ENCODE measurements around the gene CD276. TPM values are rescaled to one million over a fixed set of nuclear protein-coding genes. Genes with fewer than 3 reads are reported as not detected.

Gene CD276
- total RNA-seq, 5 donors from 2014 or later (not counting 1 experiment from before 2014, with no cell fraction given) = 0.66 to 0.76 (median 0.76) TPM; not detected in 2

- Mint-ChIP-seq H3K4me3 (no peak overlapping the region), H3K27ac (peak overlapping the region in 1 of 2 donors; percentile 3), H3K4me1 (peaks cover 12 to 18% (median 13%) of the 10 kb centered on the region in 3 donors), H3K27me3 (peaks cover 48 to 57% of the 10 kb centered on the region in 2 donors), H3K9me3 (no peaks in the 10 kb centered on the region), H3K36me3 (no peaks in the 10 kb centered on the region)
- POLR2A ChIA-PET = no interaction called here
- WGBS (ENCODE audit: insufficient coverage) = no CpG with 5 or more reads among the region's 4 CpGs
- Histone ChIP-seq H3K9me3 (no peaks in the 10 kb centered on the region), H3K4me1 (ENCODE audit: control insufficient read depth in 1 of 2, extremely low read depth in 1 of 2, insufficient read depth in 2 of 2, low read length in 2 of 2) (peaks cover 0 to 15% of the 10 kb centered on the region in 2 experiments), H3K27ac (ENCODE audit: low read length) (no peak overlapping the region), H3K27me3 (replicated peaks in 1 of 2; ENCODE audit: control insufficient read depth in 2 of 2, extremely low read depth in 1 of 2, insufficient read depth in 2 of 2, low read length in 1 of 2) (peaks cover 8 to 72% of the 10 kb centered on the region in 2 experiments), H3K4me3 (ENCODE audit: control insufficient read depth in 1 of 2, extremely low read depth in 1 of 2, low read length in 1 of 2) (no peak overlapping the region), H3K36me3 (ENCODE audit: control insufficient read depth in 2 of 2, extremely low read depth in 1 of 2, insufficient read depth in 1 of 2, low read length in 1 of 2) (no peaks in the 10 kb centered on the region)
- CTCF ChIA-PET = interaction anchor here in 1 of 2 donors (1.2 kb wide), 1 partner anchor 12 kb away, joined by 3 read pairs; no protein-coding TSS in a partner anchor
- ATAC-seq (replicated peaks in 1 of 4) (no peak), DNase-seq (no peak)
Measured at GRCh38 chr15:73686781-73687256, 2.6 kb downstream of the CD276 start.

- no peak overlapping the region for H3K27ac ChIP-seq (ENCODE audit: low read length)
- no peak overlapping the region for H3K4me3 ChIP-seq (ENCODE audit: control insufficient read depth in 1 of 2, extremely low read depth in 1 of 2, low read length in 1 of 2)
- Mint-ChIP-seq H3K27me3 (peaks cover 45 to 52% of the 10 kb centered on the region in 2 donors), H3K27ac (no peak overlapping the region), H3K4me3 (no peak overlapping the region), H3K4me1 (peaks cover 12 to 18% (median 13%) of the 10 kb centered on the region in 3 donors), H3K36me3 (no peaks in the 10 kb centered on the region), H3K9me3 (no peaks in the 10 kb centered on the region)
- no peaks in the 10 kb centered on the region for H3K36me3 ChIP-seq (ENCODE audit: control insufficient read depth in 2 of 2, extremely low read depth in 1 of 2, insufficient read depth in 1 of 2, low read length in 1 of 2)
- H3K9me3 ChIP-seq = no peaks in the 10 kb centered on the region
- WGBS (ENCODE audit: insufficient coverage) = 100% methylated on average over 1 of the region's 2 CpGs
- DNase-seq (no peak), ATAC-seq (replicated peaks in 1 of 4) (no peak)
- POLR2A ChIA-PET = no interaction called here
- CTCF ChIA-PET = interaction anchor here in 1 of 2 donors (1.2 kb wide), 1 partner anchor 12 kb away, joined by 3 read pairs; no protein-coding TSS in a partner anchor
- peaks cover 8 to 70% of the 10 kb centered on the region in 2 experiments for H3K27me3 ChIP-seq (replicated peaks in 1 of 2; ENCODE audit: control insufficient read depth in 2 of 2, extremely low read depth in 1 of 2, insufficient read depth in 2 of 2, low read length in 1 of 2)
- H3K4me1 ChIP-seq (ENCODE audit: control insufficient read depth in 1 of 2, extremely low read depth in 1 of 2, insufficient read depth in 2 of 2, low read length in 2 of 2) = peaks cover 0 to 15% of the 10 kb centered on the region in 2 experiments
Measured at GRCh38 chr15:73687351-73687750, 3.2 kb downstream of the CD276 start.

GRCh38 chr15:73688455-73688854 lies 4.3 kb downstream of the CD276 start:
- ATAC-seq (replicated peaks in 1 of 4) = no peak
- Mint-ChIP-seq H3K27me3 (peaks cover 44 to 50% of the 10 kb centered on the region in 2 donors), H3K27ac (peak overlapping the region in 1 of 2 donors; percentile 25), H3K9me3 (no peaks in the 10 kb centered on the region), H3K4me1 (peaks cover 9 to 14% (median 12%) of the 10 kb centered on the region in 3 donors), H3K4me3 (no peak overlapping the region), H3K36me3 (no peaks in the 10 kb centered on the region)
- Histone ChIP-seq H3K27ac (ENCODE audit: low read length) (no peak overlapping the region), H3K9me3 (no peaks in the 10 kb centered on the region), H3K4me3 (ENCODE audit: control insufficient read depth in 1 of 2, extremely low read depth in 1 of 2, low read length in 1 of 2) (no peak overlapping the region), H3K27me3 (replicated peaks in 1 of 2; ENCODE audit: control insufficient read depth in 2 of 2, extremely low read depth in 1 of 2, insufficient read depth in 2 of 2, low read length in 1 of 2) (peaks cover 8 to 62% of the 10 kb centered on the region in 2 experiments), H3K4me1 (ENCODE audit: control insufficient read depth in 1 of 2, extremely low read depth in 1 of 2, insufficient read depth in 2 of 2, low read length in 2 of 2) (peaks cover 0 to 14% of the 10 kb centered on the region in 2 experiments), H3K36me3 (ENCODE audit: control insufficient read depth in 2 of 2, extremely low read depth in 1 of 2, insufficient read depth in 1 of 2, low read length in 1 of 2) (no peaks in the 10 kb centered on the region)
- POLR2A ChIA-PET = interaction anchor here in 1 of 2 donors (0.6 kb wide), 1 partner anchor 569 kb away, joined by 4 read pairs; no protein-coding TSS in a partner anchor
- CTCF ChIA-PET = interaction anchor here in 1 of 2 donors (0.6 kb wide), 1 partner anchor 11 kb away, joined by 3 read pairs; no protein-coding TSS in a partner anchor
- WGBS (ENCODE audit: insufficient coverage) = 99% methylated on average over 6 of the region's 6 CpGs
- no peak for DNase-seq

GRCh38 chr15:73691396-73691795 lies 7.2 kb downstream of the CD276 start:
- ATAC-seq (replicated peaks in 1 of 4) (no peak), DNase-seq (no peak)
- CTCF ChIA-PET = interaction anchor here in 1 of 2 donors (1.1 kb wide), 1 partner anchor 29 kb away, joined by 3 read pairs; no protein-coding TSS in a partner anchor
- Histone ChIP-seq H3K4me3 (ENCODE audit: control insufficient read depth in 1 of 2, extremely low read depth in 1 of 2, low read length in 1 of 2) (no peak overlapping the region), H3K36me3 (ENCODE audit: control insufficient read depth in 2 of 2, extremely low read depth in 1 of 2, insufficient read depth in 1 of 2, low read length in 1 of 2) (no peaks in the 10 kb centered on the region), H3K9me3 (no peaks in the 10 kb centered on the region), H3K27ac (ENCODE audit: low read length) (no peak overlapping the region), H3K4me1 (ENCODE audit: control insufficient read depth in 1 of 2, extremely low read depth in 1 of 2, insufficient read depth in 2 of 2, low read length in 2 of 2) (peaks cover 0 to 5% of the 10 kb centered on the region in 2 experiments), H3K27me3 (replicated peaks in 1 of 2; ENCODE audit: control insufficient read depth in 2 of 2, extremely low read depth in 1 of 2, insufficient read depth in 2 of 2, low read length in 1 of 2) (peaks cover 6 to 61% of the 10 kb centered on the region in 2 experiments)
- peaks cover 46 to 48% of the 10 kb centered on the region in 2 donors for H3K27me3 Mint-ChIP-seq
- 84% methylated on average over 5 of the region's 6 CpGs for WGBS (ENCODE audit: insufficient coverage)
- POLR2A ChIA-PET = no interaction called here
- peaks cover 1 to 10% (median 3%) of the 10 kb centered on the region in 3 donors for H3K4me1 Mint-ChIP-seq
- no peak overlapping the region for H3K4me3 Mint-ChIP-seq
- H3K9me3 Mint-ChIP-seq = no peaks in the 10 kb centered on the region
- no peaks in the 10 kb centered on the region for H3K36me3 Mint-ChIP-seq
- no peak overlapping the region for H3K27ac Mint-ChIP-seq

- Mint-ChIP-seq H3K4me3 (no peak overlapping the region), H3K36me3 (no peaks in the 10 kb centered on the region), H3K4me1 (peaks cover 11 to 31% (median 17%) of the 10 kb centered on the region in 3 donors), H3K27me3 (peaks cover 43 to 51% of the 10 kb centered on the region in 2 donors), H3K27ac (peak overlapping the region in 1 of 2 donors; percentile 28), H3K9me3 (no peaks in the 10 kb centered on the region)
- peaks cover 2 to 52% of the 10 kb centered on the region in 2 experiments for H3K27me3 ChIP-seq (replicated peaks in 1 of 2; ENCODE audit: control insufficient read depth in 2 of 2, extremely low read depth in 1 of 2, insufficient read depth in 2 of 2, low read length in 1 of 2)
- no peaks in the 10 kb centered on the region for H3K9me3 ChIP-seq
- ChIA-PET CTCF (interaction anchor here in 1 of 2 donors (1.1 kb wide), 1 partner anchor 17 kb away, joined by 3 read pairs; no protein-coding TSS in a partner anchor), POLR2A (interaction anchor here in 1 of 2 donors (0.6 kb wide), 1 partner anchor 1867 kb away, joined by 3 read pairs; no protein-coding TSS in a partner anchor)
- no peaks in the 10 kb centered on the region for H3K36me3 ChIP-seq (ENCODE audit: control insufficient read depth in 2 of 2, extremely low read depth in 1 of 2, insufficient read depth in 1 of 2, low read length in 1 of 2)
- no peak overlapping the region for H3K27ac ChIP-seq (ENCODE audit: low read length)
- H3K4me3 ChIP-seq (ENCODE audit: control insufficient read depth in 1 of 2, extremely low read depth in 1 of 2, low read length in 1 of 2) = no peak overlapping the region
- no peak for ATAC-seq (replicated peaks in 1 of 4)
- peaks cover 5 to 21% of the 10 kb centered on the region in 2 experiments for H3K4me1 ChIP-seq (ENCODE audit: control insufficient read depth in 1 of 2, extremely low read depth in 1 of 2, insufficient read depth in 2 of 2, low read length in 2 of 2)
- WGBS (ENCODE audit: insufficient coverage) = 58% methylated on average over 3 of the region's 5 CpGs
- DNase-seq = no peak
Measured at GRCh38 chr15:73694419-73694818, 10.2 kb downstream of the CD276 start.

- H3K4me3 Mint-ChIP-seq = peak overlapping the region in 1 of 3 donors; percentile 58
- Histone ChIP-seq H3K4me1 (ENCODE audit: control insufficient read depth in 1 of 2, extremely low read depth in 1 of 2, insufficient read depth in 2 of 2, low read length in 2 of 2) (peaks cover 5 to 25% of the 10 kb centered on the region in 2 experiments), H3K27me3 (replicated peaks in 1 of 2; ENCODE audit: control insufficient read depth in 2 of 2, extremely low read depth in 1 of 2, insufficient read depth in 2 of 2, low read length in 1 of 2) (peaks cover 2 to 64% of the 10 kb centered on the region in 2 experiments), H3K9me3 (no peaks in the 10 kb centered on the region), H3K36me3 (ENCODE audit: control insufficient read depth in 2 of 2, extremely low read depth in 1 of 2, insufficient read depth in 1 of 2, low read length in 1 of 2) (no peaks in the 10 kb centered on the region), H3K4me3 (ENCODE audit: control insufficient read depth in 1 of 2, extremely low read depth in 1 of 2, low read length in 1 of 2) (no peak overlapping the region), H3K27ac (ENCODE audit: low read length) (no peak overlapping the region)
- no peaks in the 10 kb centered on the region for H3K9me3 Mint-ChIP-seq
- H3K4me1 Mint-ChIP-seq = peaks cover 17 to 33% (median 22%) of the 10 kb centered on the region in 3 donors
- WGBS (ENCODE audit: insufficient coverage) = 74% methylated on average over 16 of the region's 16 CpGs
- H3K36me3 Mint-ChIP-seq = no peaks in the 10 kb centered on the region
- peak overlapping the region in 1 of 2 donors; percentile 40 for H3K27ac Mint-ChIP-seq
- ChIA-PET CTCF (interaction anchor here (0.6 to 4.5 kb wide), 2 partner anchors 60 to 151 kb away, joined by 3 to 26 read pairs; no protein-coding TSS in a partner anchor), POLR2A (no interaction called here)
- DNase-seq (no peak), ATAC-seq (replicated peaks in 1 of 4) (no peak)
- H3K27me3 Mint-ChIP-seq = peaks cover 52 to 60% of the 10 kb centered on the region in 2 donors
Measured at GRCh38 chr15:73695773-73696640, 11.8 kb downstream of the CD276 start.

Data from T-cell (primary cell).